CD4-positive, alpha-beta T cell (primary cell): ENCODE measurements around the gene DENND11. TPM values are rescaled to one million over a fixed set of nuclear protein-coding genes. Genes with fewer than 3 reads are reported as not detected.

Experiments
- ATAC-seq: fragments of 200-7000 bp; cut with Tn5 transposase; one replicate; pipeline ENCODE4 v1.10.0; 2022; ENCODE audit warnings: mild to moderate bottlenecking; ENCODE audit not compliant: poor library complexity
- CTCF ChIA-PET: fragments of 350-600 bp; sonication (Branson Sonifier 250); formaldehyde crosslinking; loops from one replicate; lab custom pipeline; 2021; ENCODE audit warnings: antibody characterized with exemption, inconsistent platforms; lab: Charles Lee
- POLR2A ChIA-PET: fragments of 350-600 bp; sonication (Branson Sonifier 250); formaldehyde crosslinking; loops from one replicate; lab custom pipeline; 2021; ENCODE audit warnings: antibody characterized with exemption, inconsistent platforms; lab: Charles Lee
- DNase-seq, 14 experiments: peaks; one replicate each; pipeline ENCODE4 v3.0.0-alpha.2; 2013 to 2020; ENCODE audit warnings: mixed read lengths in 2 of 14
- H3K27ac ChIP-seq, 2 donors: one replicate each; pipeline versions ENCODE4 v1.5.1 to v1.7.0; 2013; ENCODE audit warnings: low read length in 2 of 2, low read depth in 1 of 2, mild to moderate bottlenecking in 1 of 2
- H3K27me3 ChIP-seq, 2 experiments: 1 replicate in 1 of 2; 2 replicates in 1 of 2; pipeline versions ENCODE4 v1.6.1 to v1.7.0; 2013; ENCODE audit warnings: low read length in 2 of 2, control low read depth in 1 of 2, mild to moderate bottlenecking in 1 of 2, moderate library complexity in 1 of 2; ENCODE audit not compliant: insufficient read depth in 2 of 2, control insufficient read depth in 1 of 2
- H3K36me3 ChIP-seq: one replicate; pipeline ENCODE4 v1.6.1; 2013; ENCODE audit warnings: low read length, control low read depth; ENCODE audit not compliant: insufficient read depth
- H3K4me1 ChIP-seq: one replicate; pipeline ENCODE4 v1.6.1; 2013; ENCODE audit warnings: low read length, control low read depth; ENCODE audit not compliant: insufficient read depth
- H3K4me3 ChIP-seq: one replicate; pipeline ENCODE4 v1.5.1; 2013; ENCODE audit warnings: mild to moderate bottlenecking, low read length, moderate library complexity
- H3K9me3 ChIP-seq, 2 experiments: 1 replicate in 1 of 2; 2 replicates in 1 of 2; pipeline versions ENCODE4 v1.6.1 to v1.7.0; 2013; ENCODE audit warnings: low read length in 2 of 2, mild to moderate bottlenecking in 2 of 2, control low read depth in 1 of 2, moderate library complexity in 1 of 2; ENCODE audit not compliant: control insufficient read depth in 1 of 2, insufficient read depth in 1 of 2
- H3K27ac Mint-ChIP-seq: one replicate; pipeline ENCODE4 v1.8.0; 2020; ENCODE audit warnings: mixed read lengths
- H3K27me3 Mint-ChIP-seq: one replicate; pipeline ENCODE4 v1.8.0; 2021; ENCODE audit warnings: mixed read lengths
- H3K36me3 Mint-ChIP-seq: one replicate; pipeline ENCODE4 v1.8.0; 2021; ENCODE audit warnings: low read depth, mixed read lengths
- H3K4me1 Mint-ChIP-seq: one replicate; pipeline ENCODE4 v1.8.0; 2021; ENCODE audit warnings: low read depth, mixed read lengths
- H3K4me3 Mint-ChIP-seq: one replicate; pipeline ENCODE4 v1.8.0; 2020; ENCODE audit warnings: mild to moderate bottlenecking, mixed read lengths
- H3K9me3 Mint-ChIP-seq: one replicate; pipeline ENCODE4 v1.8.0; 2020; ENCODE audit warnings: mixed read lengths
- CTCF ChIP-seq: fragments of 200-600 bp; IDR thresholded peaks from one replicate; pipeline ENCODE4 v1.8.0; 2022; ENCODE audit warnings: antibody characterized with exemption, mild to moderate bottlenecking
- intact Hi-C, 2 experiments: fragments of 100-400 bp; cut with DNase I in 1 of 2; cut with micrococcal nuclease in 1 of 2; formaldehyde crosslinking; loops; one replicate each; pipeline versions ENCODE4 v1.15.1 to v1.9.0; 2023 to 2025; cut with DNase I, micrococcal nuclease
- total RNA-seq, 174 experiments: library from RNA in 2 of 174; stranded (reverse) in 2 of 174; gene quantifications; one replicate each; pipeline ENCODE4 v1.2.3 and lab custom pipeline; 2021 to 2026

DENND11 gene
- total RNA-seq, 2 experiments from 2014 or later = 39.2 to 41.1 TPM

- DNase-seq (peak; percentile 32 to 84 (median 52)), ATAC-seq (peak; percentile 96)
- Mint-ChIP-seq H3K9me3 (no peaks in the 10 kb centered on the region), H3K27me3 (no peaks in the 10 kb centered on the region), H3K4me1 (peaks cover 11% of the 10 kb centered on the region), H3K4me3 (no peak overlapping the region), H3K27ac (peak overlapping the region; percentile 23), H3K36me3 (peaks cover 74% of the 10 kb centered on the region)
- peaks cover 25% of the 10 kb centered on the region for H3K36me3 ChIP-seq
- no peaks in the 10 kb centered on the region for H3K9me3 ChIP-seq
- H3K27me3 ChIP-seq = no peaks in the 10 kb centered on the region
- intact Hi-C loops = loop anchor here (1.0 to 10.0 kb wide), 5 partner anchors 48 to 530 kb away; partner anchors contain the start of genes DENND11 (in 1 of the 2) and SSBP1 (in 1 of the 2)
- no peak overlapping the region for H3K4me3 ChIP-seq
- ChIA-PET CTCF (interaction anchor here (0.6 to 2.4 kb wide), 13 partner anchors 8 to 132 kb away, joined by 3 to 16 read pairs (median 5); partner anchors contain the start of genes SSBP1 and WEE2), POLR2A (interaction anchor here (0.8 to 1.8 kb wide), 6 partner anchors 12 to 131 kb away, joined by 3 to 19 read pairs (median 3); partner anchors contain the start of gene SSBP1)
- no peaks in the 10 kb centered on the region for H3K4me1 ChIP-seq
- TF ChIP-seq CTCF = peak; percentile 69
- no peak overlapping the region for H3K27ac ChIP-seq
These were observed 47.4 kb downstream of the DENND11 start for GRCh38 chr7:141654551-141654950.

GRCh38 chr7:141652691-141653090 lies 49.3 kb downstream of the DENND11 start:
- POLR2A ChIA-PET = interaction anchor here (1.9 kb wide), 1 partner anchor 86 kb away, joined by 8 read pairs; the partner anchor contains the start of gene SSBP1
- H3K4me3 Mint-ChIP-seq = no peak overlapping the region
- H3K36me3 ChIP-seq = peaks cover 14% of the 10 kb centered on the region
- ATAC-seq (no peak), DNase-seq (no peak)
- H3K4me1 ChIP-seq = no peaks in the 10 kb centered on the region
- no peaks in the 10 kb centered on the region for H3K27me3 ChIP-seq
- H3K27ac Mint-ChIP-seq = no peak overlapping the region
- peaks cover 12% of the 10 kb centered on the region for H3K4me1 Mint-ChIP-seq
- CTCF ChIA-PET = interaction anchor here (0.6 to 1.1 kb wide), 2 partner anchors 85 to 133 kb away, joined by 3 to 4 read pairs; partner anchors contain the start of gene SSBP1
- no peaks in the 10 kb centered on the region for H3K9me3 Mint-ChIP-seq
- H3K9me3 ChIP-seq = no peaks in the 10 kb centered on the region
- H3K27ac ChIP-seq = no peak overlapping the region
- intact Hi-C loops = loop anchor here in 1 of 2 experiments (10.0 kb wide), 1 partner anchor 532 kb away; no protein-coding TSS in a partner anchor
- peaks cover 71% of the 10 kb centered on the region for H3K36me3 Mint-ChIP-seq
- H3K27me3 Mint-ChIP-seq = no peaks in the 10 kb centered on the region
- TF ChIP-seq CTCF = no peak
- no peak overlapping the region for H3K4me3 ChIP-seq

Other genes with a start within 250 kb of the DENND11 start
- 10 to 100 TPM; 18.9 to 20.5 TPM for gene AGK, start 150.8 kb downstream of the DENND11 start, total RNA-seq
- under 1 TPM; 0.08 to 0.14 TPM for gene WEE2, start 6.2 kb upstream of the DENND11 start, total RNA-seq
- 100 to 1,000 TPM; 108 to 116 TPM for gene SSBP1, start 36.2 kb upstream of the DENND11 start, total RNA-seq
- under 1 TPM; 0.25 to 0.31 TPM for gene TAS2R3, start 61.9 kb upstream of the DENND11 start, total RNA-seq
- under 1 TPM; 0.16 to 0.17 TPM for gene TAS2R4, start 74.5 kb upstream of the DENND11 start, total RNA-seq
- gene TAS2R5, start 88.1 kb upstream of the DENND11 start, total RNA-seq = under 1 TPM; 0.47 to 0.56 TPM
- gene PRSS37, start 139.3 kb upstream of the DENND11 start, total RNA-seq = not detected
- not detected for gene OR9A4, start 214.2 kb upstream of the DENND11 start, total RNA-seq
- not detected for gene CLEC5A, start 244.8 kb upstream of the DENND11 start, total RNA-seq